ENCODE results near the gene MKKS.
A peak's percentile ranks its signal among the peaks of the same experiment; 100 is the strongest.

MKKS gene

DNA sequence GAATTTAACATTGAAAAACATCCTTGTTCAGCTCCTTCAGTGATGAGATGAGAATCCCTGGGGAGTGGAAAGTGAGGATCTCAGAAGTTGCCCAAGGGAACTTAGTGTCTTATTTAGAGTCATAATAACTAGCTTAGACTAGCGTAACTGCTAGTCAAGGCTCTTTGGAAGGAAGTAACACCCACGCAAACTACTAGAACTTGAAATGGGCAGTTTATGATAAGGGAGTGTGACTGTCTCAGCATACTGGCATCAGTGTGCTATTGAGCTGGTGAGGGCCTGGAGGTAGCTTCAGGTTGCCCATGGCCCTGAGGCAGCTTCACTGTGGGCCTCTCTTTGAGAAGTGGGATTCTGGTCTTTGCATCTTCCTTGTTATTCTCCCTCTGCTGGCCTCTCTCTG is 41.2 kb upstream of the MKKS start:
- TF ChIP-seq, protein P1, sequence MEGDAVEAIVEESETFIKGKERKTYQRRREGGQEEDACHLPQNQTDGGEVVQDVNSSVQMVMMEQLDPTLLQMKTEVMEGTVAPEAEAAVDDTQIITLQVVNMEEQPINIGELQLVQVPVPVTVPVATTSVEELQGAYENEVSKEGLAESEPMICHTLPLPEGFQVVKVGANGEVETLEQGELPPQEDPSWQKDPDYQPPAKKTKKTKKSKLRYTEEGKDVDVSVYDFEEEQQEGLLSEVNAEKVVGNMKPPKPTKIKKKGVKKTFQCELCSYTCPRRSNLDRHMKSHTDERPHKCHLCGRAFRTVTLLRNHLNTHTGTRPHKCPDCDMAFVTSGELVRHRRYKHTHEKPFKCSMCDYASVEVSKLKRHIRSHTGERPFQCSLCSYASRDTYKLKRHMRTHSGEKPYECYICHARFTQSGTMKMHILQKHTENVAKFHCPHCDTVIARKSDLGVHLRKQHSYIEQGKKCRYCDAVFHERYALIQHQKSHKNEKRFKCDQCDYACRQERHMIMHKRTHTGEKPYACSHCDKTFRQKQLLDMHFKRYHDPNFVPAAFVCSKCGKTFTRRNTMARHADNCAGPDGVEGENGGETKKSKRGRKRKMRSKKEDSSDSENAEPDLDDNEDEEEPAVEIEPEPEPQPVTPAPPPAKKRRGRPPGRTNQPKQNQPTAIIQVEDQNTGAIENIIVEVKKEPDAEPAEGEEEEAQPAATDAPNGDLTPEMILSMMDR (IDR thresholded peaks at IDR 0.05; ENCODE audit: low read depth, low read length, missing control alignments), result no peak
- DNase-seq (ENCODE audit: extremely low read depth, low read depth), result no peak
- no peak overlapping the region for H3K4me3 ChIP-seq (replicated peaks; ENCODE audit: low read depth, low read length)

DNA sequence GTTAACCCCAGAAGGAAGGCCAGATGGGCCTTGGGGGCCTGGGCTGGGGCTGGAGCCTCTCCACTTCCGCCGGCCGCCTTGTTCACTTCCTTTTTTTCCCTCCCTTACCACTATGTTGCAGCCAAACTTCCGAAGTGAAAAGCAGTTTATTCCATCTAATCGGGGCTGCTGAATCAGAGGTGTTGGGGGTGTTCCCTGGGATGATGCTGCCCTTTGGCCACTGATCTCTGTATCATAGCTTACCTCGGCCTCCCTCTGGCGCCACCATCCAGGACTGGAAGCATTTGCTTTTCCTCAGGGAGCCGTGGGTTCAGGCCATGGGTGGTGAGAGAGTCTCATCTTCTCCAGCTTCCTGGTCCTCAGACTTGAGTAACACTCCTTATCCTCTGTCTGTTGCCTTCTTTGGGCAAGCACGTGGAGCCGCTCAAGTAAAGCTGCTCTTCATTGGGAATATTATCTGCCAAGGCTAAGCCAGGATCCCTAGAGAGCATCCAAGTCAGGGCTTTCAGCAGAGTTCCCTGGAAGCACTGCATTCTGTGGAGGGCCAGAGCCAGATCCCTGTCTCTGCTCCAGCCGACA is 40.7 kb upstream of the MKKS start:
- no peak overlapping the region for H3K4me3 ChIP-seq (replicated peaks; ENCODE audit: low read depth, low read length)
- TF ChIP-seq, protein P1 (IDR thresholded peaks at IDR 0.05; ENCODE audit: low read depth, low read length, missing control alignments), result no peak
- no peak for DNase-seq (ENCODE audit: extremely low read depth, low read depth)

DNA sequence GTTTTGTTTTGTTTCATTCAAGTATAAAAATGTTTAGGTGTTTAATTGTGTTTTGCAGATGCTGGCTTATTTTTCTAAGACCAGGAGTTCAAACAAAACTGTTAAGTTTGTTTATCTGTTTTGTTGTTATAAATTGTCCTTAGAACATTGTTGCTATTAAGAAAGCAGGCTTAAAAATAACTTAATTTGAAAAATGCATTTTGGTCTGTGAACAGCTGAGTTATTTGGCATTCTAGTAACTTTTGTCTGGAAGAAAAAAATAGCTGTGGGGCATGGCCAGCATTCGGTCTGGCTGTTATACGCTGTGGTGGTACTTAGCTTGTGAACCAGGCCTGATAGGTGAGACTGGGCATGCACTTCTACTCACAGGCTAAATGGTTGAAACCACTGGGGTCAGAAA is 38.8 kb upstream of the MKKS start:
- no peak for DNase-seq (ENCODE audit: extremely low read depth, low read depth)
- TF ChIP-seq, protein P1 (IDR thresholded peaks at IDR 0.05; ENCODE audit: low read depth, low read length, missing control alignments), result no peak
- H3K4me3 ChIP-seq (replicated peaks; ENCODE audit: low read depth, low read length), result no peak overlapping the region

DNA sequence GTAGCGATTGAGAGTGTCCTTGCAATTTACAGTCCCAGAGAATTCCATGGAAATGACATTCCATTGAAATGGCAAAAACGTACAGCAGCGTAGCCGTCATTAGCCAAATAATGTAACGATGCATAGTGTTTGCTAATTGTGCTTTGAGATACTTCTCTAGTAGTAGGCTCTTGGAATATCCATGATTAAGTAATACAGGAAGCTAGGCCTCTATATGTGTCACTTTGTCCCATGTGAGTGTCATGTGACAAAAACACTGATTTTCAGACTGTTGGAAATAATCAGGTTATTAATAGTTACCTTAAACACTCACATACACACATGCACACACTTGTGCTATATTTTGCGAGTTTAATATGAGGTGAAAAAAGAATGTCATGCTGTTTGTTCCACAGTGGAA is 36.3 kb upstream of the MKKS start:
- DNase-seq (ENCODE audit: extremely low read depth, low read depth), result no peak
- TF ChIP-seq, protein P1 (IDR thresholded peaks at IDR 0.05; ENCODE audit: low read depth, low read length, missing control alignments), result no peak

DNA sequence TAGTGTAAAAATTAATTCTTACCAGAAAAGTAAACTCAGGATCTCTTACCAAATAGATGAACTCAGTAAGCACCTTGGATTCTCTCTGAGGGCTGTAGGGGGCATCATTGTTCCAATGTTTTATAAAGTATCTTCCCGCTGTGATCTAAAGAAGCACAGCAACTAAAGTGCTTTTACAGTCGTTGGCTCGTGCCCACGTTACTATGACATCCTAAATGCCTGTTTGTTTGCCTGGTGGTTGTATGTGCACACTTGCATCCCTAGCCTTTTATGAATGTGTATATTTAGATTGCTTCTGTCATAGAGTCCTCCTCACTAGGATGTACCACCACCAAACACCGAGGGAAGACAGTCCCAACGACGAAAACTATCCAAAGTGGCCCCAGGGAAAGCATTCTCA is 35.6 kb upstream of the MKKS start:
- DNase-seq (ENCODE audit: extremely low read depth, low read depth), result peak; percentile 67
- no peak overlapping the region for H3K4me3 ChIP-seq (replicated peaks; ENCODE audit: low read depth, low read length)
- TF ChIP-seq, protein P1 (IDR thresholded peaks at IDR 0.05; ENCODE audit: low read depth, low read length, missing control alignments), result peak; percentile 58

More for the DNA sequence above, 36.3 kb upstream of the MKKS start:
- no peak overlapping the region for H3K4me3 ChIP-seq (replicated peaks; ENCODE audit: low read depth, low read length)

DNA sequence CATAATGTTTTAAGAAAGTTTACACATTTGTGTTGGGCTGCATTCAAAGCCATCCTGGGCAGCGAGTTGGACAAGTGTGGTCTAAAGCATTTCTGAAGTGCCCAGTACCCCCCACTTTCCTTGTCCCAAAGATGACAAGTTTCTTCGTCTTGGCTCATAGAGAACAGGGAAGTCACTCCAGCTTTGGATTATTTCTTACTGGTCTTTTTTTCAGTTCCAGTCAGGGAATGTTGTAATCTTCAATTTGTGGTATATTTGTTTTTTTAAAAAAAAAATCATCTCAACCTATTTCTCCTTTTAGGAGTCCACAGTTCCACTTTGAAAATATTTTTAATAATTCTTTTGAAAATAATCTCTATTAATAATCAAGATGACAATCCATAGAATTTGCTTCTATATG is 35.0 kb upstream of the MKKS start:
- no peak overlapping the region for H3K4me3 ChIP-seq (replicated peaks; ENCODE audit: low read depth, low read length)
- TF ChIP-seq, protein P1 (IDR thresholded peaks at IDR 0.05; ENCODE audit: low read depth, low read length, missing control alignments), result no peak
- no peak for DNase-seq (ENCODE audit: extremely low read depth, low read depth)

DNA sequence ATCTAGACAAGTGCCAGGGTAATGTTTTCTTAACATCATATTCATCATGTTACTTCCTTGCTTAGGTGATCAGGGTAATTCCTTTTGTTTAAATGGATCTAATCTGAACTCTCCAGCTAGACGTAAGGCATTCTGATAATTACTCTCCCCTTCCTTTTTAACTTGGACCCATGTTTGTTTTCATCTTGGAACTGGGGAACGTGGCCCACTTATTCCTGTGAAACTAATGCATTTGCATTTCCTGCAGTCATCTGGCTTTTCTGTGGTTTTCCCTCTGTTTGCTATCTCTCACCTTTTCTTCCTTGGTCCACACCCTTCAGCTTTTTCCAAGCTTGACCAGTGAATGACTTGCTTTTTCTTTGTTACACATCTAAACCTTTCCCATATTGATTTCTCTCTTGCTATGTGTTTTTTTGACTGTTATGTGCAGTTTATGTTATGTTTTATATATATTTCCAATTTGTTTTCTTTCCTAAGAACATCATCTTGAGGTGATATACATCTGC is 34.4 kb upstream of the MKKS start:
- H3K4me3 ChIP-seq (replicated peaks; ENCODE audit: low read depth, low read length), result no peak overlapping the region
- TF ChIP-seq, protein P1 (IDR thresholded peaks at IDR 0.05; ENCODE audit: low read depth, low read length, missing control alignments), result no peak
- DNase-seq (ENCODE audit: extremely low read depth, low read depth), result no peak

Data from HFF-Myc (cell line).